ENCODE measurements around the gene HSBP1L1.

GRCh38 chr18:79983253-79983652 is 18.8 kb downstream of the HSBP1L1 start:
- TF ChIP-seq EZH2 (IDR thresholded peaks at IDR 0.05; ENCODE audit: borderline replicate concordance, low read depth, low read length, poor library complexity, severe bottlenecking) (no peak), CTCF (conservative IDR thresholded peaks at IDR 0.05; ENCODE audit: low read depth, low read length) (no peak)

Data from A673 (cell line).